HepG2 (cell line): ENCODE results near the gene RILPL1. TPM values are rescaled to one million over a fixed set of nuclear protein-coding genes. Genes with fewer than 3 reads are reported as not detected.

Experiments used
- ARNTL ChIP-seq: sonication (generic); formaldehyde crosslinking; IDR thresholded peaks from 2 replicates; pipeline ENCODE4 v1.4.0; 2020; ENCODE audit warnings: mild to moderate bottlenecking, missing genetic modification reagents
- CBX5 ChIP-seq: sonication (generic); formaldehyde crosslinking; IDR thresholded peaks from 2 replicates; pipeline ENCODE4 v1.4.0; 2020; ENCODE audit warnings: missing genetic modification reagents, borderline replicate concordance
- ERF ChIP-seq: IDR thresholded peaks from 2 replicates; pipeline ENCODE4 v1.6.1; 2018; ENCODE audit warnings: missing biosample characterization, missing genetic modification reagents
- KAT8 ChIP-seq: IDR thresholded peaks from 2 replicates; pipeline ENCODE4 v1.6.1; 2016; ENCODE audit warnings: missing genetic modification reagents, missing compliant biosample characterization
- KMT2B ChIP-seq: IDR thresholded peaks from 2 replicates; pipeline ENCODE4 v1.6.1; 2016; ENCODE audit warnings: missing genetic modification reagents, missing compliant biosample characterization
- NFATC3 ChIP-seq: sonication (generic); formaldehyde crosslinking; IDR thresholded peaks from 2 replicates; pipeline ENCODE4 v1.5.1; 2020; ENCODE audit warnings: mild to moderate bottlenecking, missing genetic modification reagents
- NR1H2 ChIP-seq: sonication (generic); formaldehyde crosslinking; IDR thresholded peaks from 2 replicates; pipeline ENCODE4 v1.8.1; 2022; ENCODE audit warnings: low read depth, missing genetic modification reagents, borderline replicate concordance
- RCOR2 ChIP-seq: IDR thresholded peaks from 2 replicates; pipeline ENCODE4 v1.6.1; 2016; ENCODE audit warnings: missing biosample characterization, missing genetic modification reagents
- SOX13 ChIP-seq, 3 experiments: fragments of 450-650 bp in 1 of 3; sonication (generic) in 1 of 3; formaldehyde crosslinking in 1 of 3; IDR thresholded peaks in 2 of 3; conservative IDR thresholded peaks in 1 of 3; 2 replicates each; pipeline versions ENCODE4 v1.5.0 to v1.6.1; 2016 to 2020; ENCODE audit warnings: antibody characterized with exemption in 1 of 3, mild to moderate bottlenecking in 1 of 3, missing compliant biosample characterization in 1 of 3, missing genetic modification reagents in 1 of 3, moderate library complexity in 1 of 3
- TARDBP ChIP-seq: sonication (generic); formaldehyde crosslinking; IDR thresholded peaks from 2 replicates; pipeline ENCODE4 v1.8.0; 2022; ENCODE audit warnings: mild to moderate bottlenecking, missing genetic modification reagents
- TCF7 ChIP-seq: sonication (generic); IDR thresholded peaks from 2 replicates; pipeline ENCODE4 v1.6.1; 2016; ENCODE audit warnings: antibody characterized with exemption, low read depth
- U2AF1 ChIP-seq: fragments of 200-400 bp; formaldehyde crosslinking; optimal IDR thresholded peaks from 2 replicates; pipeline ENCODE3; 2017; ENCODE audit warnings: mild to moderate bottlenecking, low read depth, low read length
- ZNF121 ChIP-seq: sonication (generic); formaldehyde crosslinking; IDR thresholded peaks from 2 replicates; pipeline ENCODE4 v1.5.0; 2020; ENCODE audit warnings: mild to moderate bottlenecking, missing genetic modification reagents
- ZNF556 ChIP-seq: sonication (generic); formaldehyde crosslinking; IDR thresholded peaks from 2 replicates; pipeline ENCODE4 v1.4.0; 2020; ENCODE audit warnings: mild to moderate bottlenecking, missing genetic modification reagents, borderline replicate concordance
- ZSCAN12 ChIP-seq: sonication (generic); formaldehyde crosslinking; IDR thresholded peaks from 2 replicates; pipeline ENCODE4 v1.9.0; 2021; ENCODE audit warnings: mild to moderate bottlenecking, missing genetic modification reagents
- polyA plus RNA-seq, 8 experiments: library from polyadenylated mRNA; depleted of rRNA in 3 of 8; stranded (reverse) in 7 of 8; unstranded in 1 of 8; fragments of >200 nt; fragmentation: Illumina TruSeq in 4 of 8; extraction: Trizol in 4 of 8; gene quantifications; 2 replicates each; pipeline versions ENCODE4 v1.2.1 to v1.2.3, GENCODE V29; 2011 to 2016; ENCODE audit warnings: low read depth in 4 of 8, missing spikeins in 1 of 8, mixed read lengths in 1 of 8; ENCODE audit not compliant: insufficient read depth in 1 of 8
- total RNA-seq, 5 experiments: library from RNA; depleted of rRNA; stranded (reverse); fragments of >200 nt; fragmentation: Illumina TruSeq; extraction: Trizol; gene quantifications; 2 replicates each; pipeline ENCODE4 v1.2.3, GENCODE V29; 2016; ENCODE audit warnings: low read depth in 1 of 5
- TF ChIP-seq, protein P1 (sequence below): sonication (generic); formaldehyde crosslinking; IDR thresholded peaks from 2 replicates; pipeline ENCODE4 v1.8.0; 2022; ENCODE audit warnings: mild to moderate bottlenecking, missing genetic modification reagents, moderate library complexity
- TF ChIP-seq, protein P2 (sequence below): sonication (generic); formaldehyde crosslinking; IDR thresholded peaks from 2 replicates; pipeline ENCODE4 v1.5.0; 2020; ENCODE audit warnings: missing genetic modification reagents
- TF ChIP-seq, protein P3 (sequence below): sonication (generic); formaldehyde crosslinking; IDR thresholded peaks from 2 replicates; pipeline ENCODE4 v1.9.0; 2021; ENCODE audit warnings: missing genetic modification reagents, borderline replicate concordance
- TF ChIP-seq, protein P4 (sequence below): sonication (generic); formaldehyde crosslinking; IDR thresholded peaks from 2 replicates; pipeline ENCODE4 v1.8.1; 2023; ENCODE audit warnings: mild to moderate bottlenecking, missing genetic modification reagents, borderline replicate concordance
- TF ChIP-seq, protein P5 (sequence below): sonication (generic); formaldehyde crosslinking; IDR thresholded peaks from 2 replicates; pipeline ENCODE4 v1.5.0; 2020; ENCODE audit warnings: mild to moderate bottlenecking, missing genetic modification reagents

The RILPL1 gene
- total and polyA plus RNA-seq, 2 of the 13 experiments (the other 11 are each of a cell fraction or from before 2014, with no cell fraction given) = 5.8 to 28.4 TPM

DNA sequence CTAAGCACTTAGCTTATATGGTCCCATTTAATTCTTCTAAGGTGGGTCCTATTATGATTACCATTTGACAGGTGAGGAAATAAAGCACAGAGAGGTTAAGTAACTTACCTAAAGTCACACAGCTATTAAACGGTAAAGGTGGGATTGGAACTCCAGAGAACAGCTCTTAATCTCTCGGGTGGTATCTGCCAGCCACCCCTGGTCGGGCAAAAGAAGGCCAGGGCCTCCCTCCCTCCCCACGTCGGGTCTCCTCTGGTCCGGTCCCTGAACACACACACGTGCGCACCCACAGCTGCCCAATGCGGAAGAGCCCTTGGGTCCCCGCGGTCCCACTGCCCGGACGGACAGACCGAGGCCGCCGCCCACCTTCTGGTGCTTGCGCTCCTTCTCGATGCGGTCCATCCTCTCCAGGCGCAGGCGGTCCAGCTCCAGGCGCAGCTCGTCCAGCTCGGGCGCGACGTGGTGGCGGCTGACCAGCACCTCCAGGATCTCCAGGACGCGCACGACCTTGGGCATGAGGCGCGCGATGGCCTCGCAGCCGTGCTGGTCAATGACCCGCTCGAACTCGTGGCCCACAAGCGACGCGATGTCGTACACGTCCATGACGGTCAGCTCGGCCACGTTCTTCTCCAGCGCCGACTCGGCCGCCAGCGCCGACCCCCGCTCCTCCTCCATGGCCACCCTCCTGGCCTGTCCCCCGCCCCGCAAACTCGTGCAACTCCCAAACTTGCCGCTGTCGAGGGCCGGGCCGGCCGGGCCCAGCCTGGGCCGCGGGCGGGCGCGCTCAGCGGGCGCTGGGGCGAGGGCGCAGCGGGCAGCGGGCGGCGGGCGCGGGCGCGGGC lies 490 bp downstream of the RILPL1 start (continued):
- TF ChIP-seq KAT8 (CRISPR knock-in tag) = peak; percentile 38; the same call in 1 of the 2 replicates
- TF ChIP-seq, protein P1, sequence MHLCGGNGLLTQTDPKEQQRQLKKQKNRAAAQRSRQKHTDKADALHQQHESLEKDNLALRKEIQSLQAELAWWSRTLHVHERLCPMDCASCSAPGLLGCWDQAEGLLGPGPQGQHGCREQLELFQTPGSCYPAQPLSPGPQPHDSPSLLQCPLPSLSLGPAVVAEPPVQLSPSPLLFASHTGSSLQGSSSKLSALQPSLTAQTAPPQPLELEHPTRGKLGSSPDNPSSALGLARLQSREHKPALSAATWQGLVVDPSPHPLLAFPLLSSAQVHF (CRISPR knock-in tag) = no peak
- peak; percentile 83 for TF ChIP-seq RCOR2 (CRISPR knock-in tag)
- 0 out of 2 replicates have a peak, but pooled peaks have one; percentile 13 for TF ChIP-seq ZNF121
- no peak for TF ChIP-seq NFATC3 (CRISPR knock-in tag)
- TF ChIP-seq, protein P2, sequence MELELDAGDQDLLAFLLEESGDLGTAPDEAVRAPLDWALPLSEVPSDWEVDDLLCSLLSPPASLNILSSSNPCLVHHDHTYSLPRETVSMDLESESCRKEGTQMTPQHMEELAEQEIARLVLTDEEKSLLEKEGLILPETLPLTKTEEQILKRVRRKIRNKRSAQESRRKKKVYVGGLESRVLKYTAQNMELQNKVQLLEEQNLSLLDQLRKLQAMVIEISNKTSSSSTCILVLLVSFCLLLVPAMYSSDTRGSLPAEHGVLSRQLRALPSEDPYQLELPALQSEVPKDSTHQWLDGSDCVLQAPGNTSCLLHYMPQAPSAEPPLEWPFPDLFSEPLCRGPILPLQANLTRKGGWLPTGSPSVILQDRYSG = 0 out of 2 replicates have a peak, but pooled peaks have one; percentile 40
- no peak; the same call in 1 of the 2 replicates for TF ChIP-seq SOX13 (IDR thresholded peaks at IDR 0.05)
- no peak for TF ChIP-seq SOX13 (CRISPR knock-in tag; conservative IDR thresholded peaks at IDR 0.05 in 1 of 2, IDR thresholded peaks at IDR 0.05 in 1 of 2)
- TF ChIP-seq, protein P3, sequence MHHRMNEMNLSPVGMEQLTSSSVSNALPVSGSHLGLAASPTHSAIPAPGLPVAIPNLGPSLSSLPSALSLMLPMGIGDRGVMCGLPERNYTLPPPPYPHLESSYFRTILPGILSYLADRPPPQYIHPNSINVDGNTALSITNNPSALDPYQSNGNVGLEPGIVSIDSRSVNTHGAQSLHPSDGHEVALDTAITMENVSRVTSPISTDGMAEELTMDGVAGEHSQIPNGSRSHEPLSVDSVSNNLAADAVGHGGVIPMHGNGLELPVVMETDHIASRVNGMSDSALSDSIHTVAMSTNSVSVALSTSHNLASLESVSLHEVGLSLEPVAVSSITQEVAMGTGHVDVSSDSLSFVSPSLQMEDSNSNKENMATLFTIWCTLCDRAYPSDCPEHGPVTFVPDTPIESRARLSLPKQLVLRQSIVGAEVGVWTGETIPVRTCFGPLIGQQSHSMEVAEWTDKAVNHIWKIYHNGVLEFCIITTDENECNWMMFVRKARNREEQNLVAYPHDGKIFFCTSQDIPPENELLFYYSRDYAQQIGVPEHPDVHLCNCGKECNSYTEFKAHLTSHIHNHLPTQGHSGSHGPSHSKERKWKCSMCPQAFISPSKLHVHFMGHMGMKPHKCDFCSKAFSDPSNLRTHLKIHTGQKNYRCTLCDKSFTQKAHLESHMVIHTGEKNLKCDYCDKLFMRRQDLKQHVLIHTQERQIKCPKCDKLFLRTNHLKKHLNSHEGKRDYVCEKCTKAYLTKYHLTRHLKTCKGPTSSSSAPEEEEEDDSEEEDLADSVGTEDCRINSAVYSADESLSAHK (CRISPR knock-in tag) = no peak
- TF ChIP-seq, protein P4, sequence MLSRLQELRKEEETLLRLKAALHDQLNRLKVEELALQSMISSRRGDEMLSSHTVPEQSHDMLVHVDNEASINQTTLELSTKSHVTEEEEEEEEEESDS (CRISPR knock-in tag) = 0 out of 2 replicates have a peak, but pooled peaks have one; percentile 20
- TF ChIP-seq, protein P5, sequence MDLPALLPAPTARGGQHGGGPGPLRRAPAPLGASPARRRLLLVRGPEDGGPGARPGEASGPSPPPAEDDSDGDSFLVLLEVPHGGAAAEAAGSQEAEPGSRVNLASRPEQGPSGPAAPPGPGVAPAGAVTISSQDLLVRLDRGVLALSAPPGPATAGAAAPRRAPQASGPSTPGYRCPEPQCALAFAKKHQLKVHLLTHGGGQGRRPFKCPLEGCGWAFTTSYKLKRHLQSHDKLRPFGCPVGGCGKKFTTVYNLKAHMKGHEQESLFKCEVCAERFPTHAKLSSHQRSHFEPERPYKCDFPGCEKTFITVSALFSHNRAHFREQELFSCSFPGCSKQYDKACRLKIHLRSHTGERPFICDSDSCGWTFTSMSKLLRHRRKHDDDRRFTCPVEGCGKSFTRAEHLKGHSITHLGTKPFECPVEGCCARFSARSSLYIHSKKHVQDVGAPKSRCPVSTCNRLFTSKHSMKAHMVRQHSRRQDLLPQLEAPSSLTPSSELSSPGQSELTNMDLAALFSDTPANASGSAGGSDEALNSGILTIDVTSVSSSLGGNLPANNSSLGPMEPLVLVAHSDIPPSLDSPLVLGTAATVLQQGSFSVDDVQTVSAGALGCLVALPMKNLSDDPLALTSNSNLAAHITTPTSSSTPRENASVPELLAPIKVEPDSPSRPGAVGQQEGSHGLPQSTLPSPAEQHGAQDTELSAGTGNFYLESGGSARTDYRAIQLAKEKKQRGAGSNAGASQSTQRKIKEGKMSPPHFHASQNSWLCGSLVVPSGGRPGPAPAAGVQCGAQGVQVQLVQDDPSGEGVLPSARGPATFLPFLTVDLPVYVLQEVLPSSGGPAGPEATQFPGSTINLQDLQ (CRISPR knock-in tag) = 0 out of 2 replicates have a peak, but pooled peaks have one; percentile 21
- peak; percentile 52; the same call in 1 of the 2 replicates for TF ChIP-seq ERF (CRISPR knock-in tag)
- no peak for TF ChIP-seq TCF7
- TF ChIP-seq U2AF1 = no peak
- peak; percentile 63; the same call in 1 of the 2 replicates for TF ChIP-seq ZNF556 (CRISPR knock-in tag)
- TF ChIP-seq ZSCAN12 (CRISPR knock-in tag) = no peak
- peak; percentile 80 for TF ChIP-seq CBX5 (CRISPR knock-in tag)
- TF ChIP-seq TARDBP (CRISPR knock-in tag) = peak; percentile 55
- peak; percentile 52; the same call in 1 of the 2 replicates for TF ChIP-seq ARNTL (CRISPR knock-in tag)
- peak; percentile 86 for TF ChIP-seq KMT2B (CRISPR knock-in tag)
- peak; percentile 93 for TF ChIP-seq NR1H2
